ENCODE results near the gene ZNF541. TPM values are rescaled to one million over a fixed set of nuclear protein-coding genes. Genes with fewer than 3 reads are reported as not detected.

The ZNF541 gene
- polyA plus RNA-seq, 1 donor from 2014 or later: not detected

DNA sequence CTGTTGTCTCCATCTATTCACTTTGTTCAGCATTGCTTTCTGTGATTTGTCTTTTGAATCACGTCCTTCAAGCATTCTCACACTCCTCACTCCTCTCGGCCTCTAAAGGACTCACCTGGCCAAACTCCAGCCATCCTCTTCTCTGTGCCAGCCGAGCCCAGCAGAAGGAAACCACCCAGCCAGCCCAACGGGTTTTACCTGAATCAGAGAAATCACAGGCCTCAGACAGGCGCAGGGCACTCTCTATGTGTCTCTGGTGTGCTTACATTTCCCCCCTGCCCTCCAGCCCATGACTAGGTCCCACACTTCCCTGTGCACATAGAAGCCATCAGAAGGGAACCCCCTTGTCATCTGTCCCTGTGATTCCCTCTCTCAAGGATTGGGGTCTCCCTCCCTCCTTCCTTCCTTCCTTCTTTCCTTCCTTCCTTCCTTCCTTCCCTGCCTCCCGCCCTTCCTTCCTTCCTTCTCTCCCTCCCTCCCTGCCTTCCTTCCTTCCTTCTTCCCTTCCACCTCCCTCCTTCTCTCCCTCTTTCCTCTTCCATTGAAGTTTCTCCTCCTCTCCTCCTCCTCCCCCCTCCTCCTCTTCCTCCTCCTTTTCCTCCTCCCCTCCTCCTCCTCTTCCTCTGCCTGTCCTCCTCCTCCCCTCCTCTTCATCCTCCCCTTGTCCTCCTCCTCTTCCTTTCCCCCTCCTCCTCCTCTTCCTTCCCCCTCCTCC, 8.8 kb upstream of the ZNF541 start:
- H3K4me2 ChIP-seq (ENCODE audit: low read length): no peak overlapping the region

DNA sequence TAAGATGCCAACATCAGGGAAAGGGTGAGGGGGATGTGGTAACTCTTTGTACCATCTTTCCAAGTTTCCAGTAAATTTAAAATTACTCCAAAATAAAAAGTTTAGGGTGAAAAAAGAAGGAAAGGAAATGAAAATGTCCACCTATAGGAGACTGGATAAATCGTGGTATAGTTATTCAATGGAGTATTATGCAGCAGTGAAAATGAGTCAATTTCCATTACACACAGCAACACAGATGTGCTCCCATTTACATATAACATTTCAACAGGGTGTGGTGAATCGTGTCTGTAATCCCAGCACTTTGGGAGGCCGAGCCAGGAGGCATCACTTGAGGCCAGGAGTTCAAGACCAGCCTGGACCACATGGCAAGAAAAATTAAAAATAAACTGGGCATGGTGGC, 7.4 kb upstream of the ZNF541 start:
- Histone ChIP-seq H2AFZ (ENCODE audit: low read depth, low read length) (no peak overlapping the region), H3K79me2 (replicated peaks; ENCODE audit: insufficient read depth, low read length) (no peaks in the 10 kb centered on the region), H3K27me3 (ENCODE audit: insufficient read depth, low read depth, low read length) (no peaks in the 10 kb centered on the region), H3F3A (ENCODE audit: insufficient read depth, low read length, poor library complexity, severe bottlenecking) (no peaks in the 10 kb centered on the region), H3K9ac (ENCODE audit: low read length) (no peak overlapping the region), H3K27ac (ENCODE audit: low read length) (no peak overlapping the region), H3K36me3 (ENCODE audit: insufficient read depth, low read length) (no peaks in the 10 kb centered on the region), H3K9me2 (ENCODE audit: insufficient read depth, low read length) (no peaks in the 10 kb centered on the region), H4K20me1 (ENCODE audit: insufficient read depth) (no peaks in the 10 kb centered on the region), H3K9me3 (ENCODE audit: low read length) (no peaks in the 10 kb centered on the region), H3K4me3 (ENCODE audit: low read length) (no peak overlapping the region), H3K4me2 (ENCODE audit: low read length) (no peak overlapping the region)
- TF ChIP-seq MXI1 (conservative IDR thresholded peaks at IDR 0.05; ENCODE audit: poor library complexity, severe bottlenecking) (no peak), EP300 (conservative IDR thresholded peaks at IDR 0.05; ENCODE audit: poor library complexity, severe bottlenecking) (no peak), RAD21 (conservative IDR thresholded peaks at IDR 0.05) (no peak), TAF1 (IDR thresholded peaks at IDR 0.05; ENCODE audit: low read depth) (no peak), SMC3 (conservative IDR thresholded peaks at IDR 0.05; ENCODE audit: poor library complexity) (no peak), EZH2 (IDR thresholded peaks at IDR 0.05; ENCODE audit: borderline replicate concordance, insufficient read depth, low read length, poor library complexity, severe bottlenecking) (no peak), POLR2AphosphoS5 (IDR thresholded peaks at IDR 0.05) (no peak)
- TF ChIP-seq, protein P1, sequence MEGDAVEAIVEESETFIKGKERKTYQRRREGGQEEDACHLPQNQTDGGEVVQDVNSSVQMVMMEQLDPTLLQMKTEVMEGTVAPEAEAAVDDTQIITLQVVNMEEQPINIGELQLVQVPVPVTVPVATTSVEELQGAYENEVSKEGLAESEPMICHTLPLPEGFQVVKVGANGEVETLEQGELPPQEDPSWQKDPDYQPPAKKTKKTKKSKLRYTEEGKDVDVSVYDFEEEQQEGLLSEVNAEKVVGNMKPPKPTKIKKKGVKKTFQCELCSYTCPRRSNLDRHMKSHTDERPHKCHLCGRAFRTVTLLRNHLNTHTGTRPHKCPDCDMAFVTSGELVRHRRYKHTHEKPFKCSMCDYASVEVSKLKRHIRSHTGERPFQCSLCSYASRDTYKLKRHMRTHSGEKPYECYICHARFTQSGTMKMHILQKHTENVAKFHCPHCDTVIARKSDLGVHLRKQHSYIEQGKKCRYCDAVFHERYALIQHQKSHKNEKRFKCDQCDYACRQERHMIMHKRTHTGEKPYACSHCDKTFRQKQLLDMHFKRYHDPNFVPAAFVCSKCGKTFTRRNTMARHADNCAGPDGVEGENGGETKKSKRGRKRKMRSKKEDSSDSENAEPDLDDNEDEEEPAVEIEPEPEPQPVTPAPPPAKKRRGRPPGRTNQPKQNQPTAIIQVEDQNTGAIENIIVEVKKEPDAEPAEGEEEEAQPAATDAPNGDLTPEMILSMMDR (IDR thresholded peaks at IDR 0.05; ENCODE audit: poor library complexity, severe bottlenecking): no peak
- TF ChIP-seq, protein P2, sequence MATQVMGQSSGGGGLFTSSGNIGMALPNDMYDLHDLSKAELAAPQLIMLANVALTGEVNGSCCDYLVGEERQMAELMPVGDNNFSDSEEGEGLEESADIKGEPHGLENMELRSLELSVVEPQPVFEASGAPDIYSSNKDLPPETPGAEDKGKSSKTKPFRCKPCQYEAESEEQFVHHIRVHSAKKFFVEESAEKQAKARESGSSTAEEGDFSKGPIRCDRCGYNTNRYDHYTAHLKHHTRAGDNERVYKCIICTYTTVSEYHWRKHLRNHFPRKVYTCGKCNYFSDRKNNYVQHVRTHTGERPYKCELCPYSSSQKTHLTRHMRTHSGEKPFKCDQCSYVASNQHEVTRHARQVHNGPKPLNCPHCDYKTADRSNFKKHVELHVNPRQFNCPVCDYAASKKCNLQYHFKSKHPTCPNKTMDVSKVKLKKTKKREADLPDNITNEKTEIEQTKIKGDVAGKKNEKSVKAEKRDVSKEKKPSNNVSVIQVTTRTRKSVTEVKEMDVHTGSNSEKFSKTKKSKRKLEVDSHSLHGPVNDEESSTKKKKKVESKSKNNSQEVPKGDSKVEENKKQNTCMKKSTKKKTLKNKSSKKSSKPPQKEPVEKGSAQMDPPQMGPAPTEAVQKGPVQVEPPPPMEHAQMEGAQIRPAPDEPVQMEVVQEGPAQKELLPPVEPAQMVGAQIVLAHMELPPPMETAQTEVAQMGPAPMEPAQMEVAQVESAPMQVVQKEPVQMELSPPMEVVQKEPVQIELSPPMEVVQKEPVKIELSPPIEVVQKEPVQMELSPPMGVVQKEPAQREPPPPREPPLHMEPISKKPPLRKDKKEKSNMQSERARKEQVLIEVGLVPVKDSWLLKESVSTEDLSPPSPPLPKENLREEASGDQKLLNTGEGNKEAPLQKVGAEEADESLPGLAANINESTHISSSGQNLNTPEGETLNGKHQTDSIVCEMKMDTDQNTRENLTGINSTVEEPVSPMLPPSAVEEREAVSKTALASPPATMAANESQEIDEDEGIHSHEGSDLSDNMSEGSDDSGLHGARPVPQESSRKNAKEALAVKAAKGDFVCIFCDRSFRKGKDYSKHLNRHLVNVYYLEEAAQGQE (IDR thresholded peaks at IDR 0.05; ENCODE audit: borderline replicate concordance): no peak

More for the DNA sequence above, 8.8 kb upstream of the ZNF541 start:
- TF ChIP-seq POLR2AphosphoS5 (IDR thresholded peaks at IDR 0.05) (no peak), SMC3 (conservative IDR thresholded peaks at IDR 0.05; ENCODE audit: poor library complexity) (no peak), EP300 (conservative IDR thresholded peaks at IDR 0.05; ENCODE audit: poor library complexity, severe bottlenecking) (no peak), TAF1 (IDR thresholded peaks at IDR 0.05; ENCODE audit: low read depth) (no peak), EZH2 (IDR thresholded peaks at IDR 0.05; ENCODE audit: borderline replicate concordance, insufficient read depth, low read length, poor library complexity, severe bottlenecking) (no peak), RAD21 (conservative IDR thresholded peaks at IDR 0.05) (no peak), MXI1 (conservative IDR thresholded peaks at IDR 0.05; ENCODE audit: poor library complexity, severe bottlenecking) (no peak)
- TF ChIP-seq, protein P1 (IDR thresholded peaks at IDR 0.05; ENCODE audit: poor library complexity, severe bottlenecking): no peak
- TF ChIP-seq, protein P2 (IDR thresholded peaks at IDR 0.05; ENCODE audit: borderline replicate concordance): no peak
- no peaks in the 10 kb centered on the region for H3K79me2 ChIP-seq (replicated peaks; ENCODE audit: insufficient read depth, low read length)
- no peaks in the 10 kb centered on the region for H3F3A ChIP-seq (ENCODE audit: insufficient read depth, low read length, poor library complexity, severe bottlenecking)
- no peak overlapping the region for H2AFZ ChIP-seq (ENCODE audit: low read depth, low read length)
- H3K4me3 ChIP-seq (ENCODE audit: low read length): no peak overlapping the region
- no peaks in the 10 kb centered on the region for H3K9me2 ChIP-seq (ENCODE audit: insufficient read depth, low read length)
- H3K27me3 ChIP-seq (ENCODE audit: insufficient read depth, low read depth, low read length): no peaks in the 10 kb centered on the region
- H3K36me3 ChIP-seq (ENCODE audit: insufficient read depth, low read length): no peaks in the 10 kb centered on the region
- H3K9me3 ChIP-seq (ENCODE audit: low read length): no peaks in the 10 kb centered on the region
- no peak overlapping the region for H3K9ac ChIP-seq (ENCODE audit: low read length)
- H4K20me1 ChIP-seq (ENCODE audit: insufficient read depth): no peaks in the 10 kb centered on the region
- no peak overlapping the region for H3K27ac ChIP-seq (ENCODE audit: low read length)

Data from neural cell (in vitro differentiated cells).